Endothelial cell of umbilical vein (primary cell): Measurements from ENCODE around the gene RASGRF2.

ENCODE experiments used
- MYC ChIP-seq: IDR thresholded peaks from one replicate; pipeline ENCODE4 v1.6.1; 2011; ENCODE audit warnings: mild to moderate bottlenecking, low read depth, low read length
- POLR2AphosphoS5 ChIP-seq: IDR thresholded peaks from 2 replicates; pipeline ENCODE4 v1.6.1; 2012; ENCODE audit warnings: low read depth, mild to moderate bottlenecking, control low read depth, low read length, moderate library complexity; ENCODE audit not compliant: insufficient read depth

- TF ChIP-seq POLR2AphosphoS5 (no peak), MYC (no peak)
Observed at GRCh38 chr5:80982093-80982492, 21.9 kb downstream of the RASGRF2 start.
